KOPT-K1 (cell line): ENCODE measurements around the gene NSUN6.

ENCODE experiments used
- H3K27ac ChIP-seq: fragments of 200-600 bp; sonication (generic); 2 replicates; pipeline ENCODE4 v1.5.1; 2016; ENCODE audit warnings: antibody characterized with exemption, mild to moderate bottlenecking, low read depth, low read length; ENCODE audit not compliant: poor library complexity, severe bottlenecking
- H3K36me3 ChIP-seq: fragments of 200-600 bp; sonication (generic); 2 replicates; pipeline ENCODE4 v1.5.1; 2017; ENCODE audit warnings: antibody characterized with exemption, mild to moderate bottlenecking, low read length, moderate library complexity; ENCODE audit not compliant: insufficient read depth
- H3K9me3 ChIP-seq: fragments of 200-600 bp; sonication (generic); 2 replicates; pipeline ENCODE4 v1.5.1; 2017; ENCODE audit warnings: antibody characterized with exemption, low read length, mild to moderate bottlenecking; ENCODE audit not compliant: insufficient read depth, poor library complexity, severe bottlenecking

NSUN6 gene

GRCh38 chr10:18567343-18567856 lies 84.0 kb downstream of the NSUN6 start:
- H3K9me3 ChIP-seq: peaks cover 98% of the 10 kb centered on the region
- H3K27ac ChIP-seq: no peak overlapping the region
- no peaks in the 10 kb centered on the region for H3K36me3 ChIP-seq

- no peak overlapping the region for H3K27ac ChIP-seq
- peaks cover 95% of the 10 kb centered on the region for H3K9me3 ChIP-seq
- H3K36me3 ChIP-seq: no peaks in the 10 kb centered on the region
These were observed 85.2 kb downstream of the NSUN6 start for GRCh38 chr10:18566177-18566576.

- no peaks in the 10 kb centered on the region for H3K36me3 ChIP-seq
- H3K9me3 ChIP-seq: peaks cover 90% of the 10 kb centered on the region
- no peak overlapping the region for H3K27ac ChIP-seq
These were observed 86.4 kb downstream of the NSUN6 start for GRCh38 chr10:18565006-18565405.

GRCh38 chr10:18563003-18563726 lies 88.2 kb downstream of the NSUN6 start:
- Histone ChIP-seq H3K36me3 (no peaks in the 10 kb centered on the region), H3K9me3 (peaks cover 88% of the 10 kb centered on the region), H3K27ac (no peak overlapping the region)

- no peaks in the 10 kb centered on the region; the same call in 1 of the 2 replicates for H3K36me3 ChIP-seq
- peaks cover 86% of the 10 kb centered on the region for H3K9me3 ChIP-seq
- H3K27ac ChIP-seq: no peak overlapping the region
These were observed 89.4 kb downstream of the NSUN6 start for GRCh38 chr10:18561861-18562551.

- Histone ChIP-seq H3K36me3 (no peaks in the 10 kb centered on the region; the same call in 1 of the 2 replicates), H3K27ac (no peak overlapping the region), H3K9me3 (peaks cover 69% of the 10 kb centered on the region)
These were observed 93.4 kb downstream of the NSUN6 start for GRCh38 chr10:18557960-18558359.

GRCh38 chr10:18556522-18557147 lies 94.8 kb downstream of the NSUN6 start:
- H3K36me3 ChIP-seq: peaks cover 1% of the 10 kb centered on the region; the same call in 1 of the 2 replicates
- no peak overlapping the region for H3K27ac ChIP-seq
- H3K9me3 ChIP-seq: peaks cover 56% of the 10 kb centered on the region

GRCh38 chr10:18554479-18554878 lies 96.9 kb downstream of the NSUN6 start:
- Histone ChIP-seq H3K27ac (no peak overlapping the region), H3K36me3 (peaks cover 17% of the 10 kb centered on the region), H3K9me3 (peaks cover 43% of the 10 kb centered on the region)

- H3K27ac ChIP-seq: no peak overlapping the region
- peaks cover 17% of the 10 kb centered on the region for H3K9me3 ChIP-seq
- peaks cover 26% of the 10 kb centered on the region for H3K36me3 ChIP-seq
These were observed 99.9 kb downstream of the NSUN6 start for GRCh38 chr10:18551473-18551872.

- Histone ChIP-seq H3K9me3 (peaks cover 6% of the 10 kb centered on the region), H3K36me3 (peaks cover 34% of the 10 kb centered on the region), H3K27ac (no peak overlapping the region)
These were observed 102.3 kb downstream of the NSUN6 start for GRCh38 chr10:18549105-18549504.

- Histone ChIP-seq H3K27ac (no peak overlapping the region), H3K9me3 (no peaks in the 10 kb centered on the region), H3K36me3 (peaks cover 44% of the 10 kb centered on the region)
These were observed 105.6 kb downstream of the NSUN6 start for GRCh38 chr10:18545621-18546305.

- H3K36me3 ChIP-seq: peaks cover 49% of the 10 kb centered on the region
- no peaks in the 10 kb centered on the region for H3K9me3 ChIP-seq
- H3K27ac ChIP-seq: no peak overlapping the region
These were observed 108.6 kb downstream of the NSUN6 start for GRCh38 chr10:18542832-18543231.

GRCh38 chr10:18540195-18540594 lies 111.2 kb downstream of the NSUN6 start:
- Histone ChIP-seq H3K9me3 (no peaks in the 10 kb centered on the region), H3K36me3 (peaks cover 54% of the 10 kb centered on the region), H3K27ac (no peak overlapping the region)

GRCh38 chr10:18539335-18539734 lies 112.1 kb downstream of the NSUN6 start:
- no peak overlapping the region for H3K27ac ChIP-seq
- no peaks in the 10 kb centered on the region for H3K9me3 ChIP-seq
- peaks cover 49% of the 10 kb centered on the region for H3K36me3 ChIP-seq

- peaks cover 19% of the 10 kb centered on the region for H3K36me3 ChIP-seq
- peaks cover 13% of the 10 kb centered on the region for H3K9me3 ChIP-seq
- no peak overlapping the region for H3K27ac ChIP-seq
These were observed 117.5 kb downstream of the NSUN6 start for GRCh38 chr10:18533896-18534295.
